Fibroblast of lung (primary cell): ENCODE measurements around the gene LCAT. TPM values are rescaled to one million over a fixed set of nuclear protein-coding genes. Genes with fewer than 3 reads are reported as not detected.
A peak's percentile ranks its signal among the peaks of the same experiment; 100 is the strongest.

ENCODE experiments used
- DNase-seq, 2 donors: peaks; one replicate each; pipeline versions ENCODE4 v3.0.0 to v3.0.0-alpha.2; 2010; ENCODE audit warnings: low read depth in 2 of 2
- H2AFZ ChIP-seq: 2 replicates; pipeline ENCODE4 v1.5.1; 2012; ENCODE audit warnings: low read length, control low read depth, inconsistent platforms
- H3K27ac ChIP-seq: 2 replicates; pipeline ENCODE4 v1.5.1; 2011; ENCODE audit warnings: low read length, control low read depth; ENCODE audit not compliant: insufficient read depth
- H3K27me3 ChIP-seq: 2 replicates; pipeline ENCODE4 v1.5.1; 2011; ENCODE audit warnings: mild to moderate bottlenecking, low read length; ENCODE audit not compliant: control insufficient read depth, insufficient read depth
- H3K36me3 ChIP-seq: 2 replicates; pipeline ENCODE4 v1.5.1; 2011; ENCODE audit warnings: low read length; ENCODE audit not compliant: control insufficient read depth, insufficient read depth
- H3K4me1 ChIP-seq: 2 replicates; pipeline ENCODE4 v1.5.1; 2011; ENCODE audit warnings: low read length; ENCODE audit not compliant: control insufficient read depth, insufficient read depth; ENCODE audit errors: extremely low read depth
- H3K4me2 ChIP-seq: 2 replicates; pipeline ENCODE4 v1.5.1; 2011; ENCODE audit warnings: low read length, control low read depth; ENCODE audit not compliant: insufficient read depth; ENCODE audit errors: extremely low read depth
- H3K4me3 ChIP-seq, 4 experiments: fragments of 200-600 bp in 1 of 4; sonication (generic) in 1 of 4; replicated peaks in 1 of 4; 2 replicates each; pipeline ENCODE4 v1.5.1; 2011 to 2016; ENCODE audit warnings: low read length in 4 of 4, low read depth in 3 of 4, mild to moderate bottlenecking in 3 of 4, control low read depth in 2 of 4, inconsistent platforms in 1 of 4, mixed read lengths in 1 of 4; ENCODE audit not compliant: insufficient read depth in 1 of 4; ENCODE audit errors: control extremely low read depth in 1 of 4
- H3K79me2 ChIP-seq: 2 replicates; pipeline ENCODE4 v1.5.1; 2012; ENCODE audit warnings: mild to moderate bottlenecking, low read length, inconsistent platforms; ENCODE audit not compliant: control insufficient read depth, insufficient read depth
- H3K9ac ChIP-seq: 2 replicates; pipeline ENCODE4 v1.5.1; 2011; ENCODE audit warnings: mild to moderate bottlenecking, low read length, control low read depth; ENCODE audit not compliant: insufficient read depth
- H3K9me3 ChIP-seq: 2 replicates; pipeline ENCODE4 v1.5.1; 2012; ENCODE audit warnings: low read depth, low read length; ENCODE audit not compliant: control insufficient read depth, insufficient read depth
- H4K20me1 ChIP-seq: 2 replicates; pipeline ENCODE4 v1.5.1; 2011; ENCODE audit warnings: low read length; ENCODE audit not compliant: control insufficient read depth, insufficient read depth; ENCODE audit errors: extremely low read depth
- CTCF ChIP-seq, 2 donors: IDR thresholded peaks in 1 of 2; conservative IDR thresholded peaks in 1 of 2; 1 replicate in 1 of 2; 2 replicates in 1 of 2; pipeline ENCODE4 v1.5.1; 2011 to 2012; ENCODE audit warnings: low read length in 2 of 2, control low read depth in 1 of 2, inconsistent platforms in 1 of 2, low read depth in 1 of 2, mild to moderate bottlenecking in 1 of 2
- EZH2 ChIP-seq: IDR thresholded peaks from 2 replicates; pipeline ENCODE4 v1.5.1; 2012; ENCODE audit warnings: low read length, control low read depth, mild to moderate bottlenecking; ENCODE audit errors: missing control alignments
- polyA plus RNA-seq, 2 donors: library from polyadenylated mRNA; depleted of rRNA in 1 of 2; stranded (reverse) in 1 of 2; unstranded in 1 of 2; fragments of >200 nt; gene quantifications; 2 replicates each; pipeline ENCODE4 v1.2.1, GENCODE V29; 2011 to 2012; ENCODE audit warnings: missing spikeins in 1 of 2
- total RNA-seq: library from RNA; depleted of rRNA; stranded (reverse); fragments of >200 nt; gene quantifications from 2 replicates; pipeline ENCODE4 v1.2.1, GENCODE V29; 2014

The LCAT gene
- total and polyA plus RNA-seq, 2 donors (not counting 1 experiment from before 2014, with no cell fraction given) = 4.5 to 6.4 TPM

- Histone ChIP-seq H3K36me3 (peaks cover 2% of the 10 kb centered on the region), H3K27ac (no peak overlapping the region), H3K27me3 (no peaks in the 10 kb centered on the region), H3K4me2 (no peak overlapping the region), H4K20me1 (peaks cover 2% of the 10 kb centered on the region), H3K9me3 (no peaks in the 10 kb centered on the region), H3K9ac (no peak overlapping the region), H3K4me1 (peaks cover 16% of the 10 kb centered on the region), H3K79me2 (peaks cover 6% of the 10 kb centered on the region), H2AFZ (no peak overlapping the region), H3K4me3 (no peak overlapping the region)
- no peak for TF ChIP-seq CTCF (conservative IDR thresholded peaks at IDR 0.05 in 1 of 2, IDR thresholded peaks at IDR 0.05 in 1 of 2; ENCODE audit: low read depth in 1 of 2, low read length in 2 of 2)
- no peak for TF ChIP-seq EZH2
- DNase-seq = no peak
Observed at GRCh38 chr16:67914758-67915495, 29.0 kb downstream of the LCAT start.

- H4K20me1 ChIP-seq = no peaks in the 10 kb centered on the region
- TF ChIP-seq EZH2 (no peak), CTCF (conservative IDR thresholded peaks at IDR 0.05 in 1 of 2, IDR thresholded peaks at IDR 0.05 in 1 of 2; ENCODE audit: low read depth in 1 of 2, low read length in 2 of 2) (no peak)
- H2AFZ ChIP-seq = no peak overlapping the region
- H3K4me3 ChIP-seq = no peak overlapping the region
- H3K36me3 ChIP-seq = peaks cover 9% of the 10 kb centered on the region
- peak; percentile 38 to 65 for DNase-seq
- no peaks in the 10 kb centered on the region for H3K79me2 ChIP-seq
- H3K4me2 ChIP-seq = no peak overlapping the region
- no peaks in the 10 kb centered on the region for H3K4me1 ChIP-seq
- no peaks in the 10 kb centered on the region for H3K27me3 ChIP-seq
- peak overlapping the region; percentile 16 for H3K27ac ChIP-seq
- no peak overlapping the region for H3K9ac ChIP-seq
- no peaks in the 10 kb centered on the region for H3K9me3 ChIP-seq
Observed at GRCh38 chr16:67910158-67910557, 33.8 kb downstream of the LCAT start.

GRCh38 chr16:67909056-67909742 is 34.7 kb downstream of the LCAT start:
- TF ChIP-seq EZH2 (no peak), CTCF (conservative IDR thresholded peaks at IDR 0.05 in 1 of 2, IDR thresholded peaks at IDR 0.05 in 1 of 2; ENCODE audit: low read depth in 1 of 2, low read length in 2 of 2) (no peak)
- H3K4me1 ChIP-seq = no peaks in the 10 kb centered on the region
- H3K27ac ChIP-seq = no peak overlapping the region
- DNase-seq = no peak
- no peak overlapping the region for H3K4me2 ChIP-seq
- peaks cover 9% of the 10 kb centered on the region for H3K36me3 ChIP-seq
- no peaks in the 10 kb centered on the region for H3K79me2 ChIP-seq
- no peaks in the 10 kb centered on the region for H4K20me1 ChIP-seq
- no peak overlapping the region for H2AFZ ChIP-seq
- H3K27me3 ChIP-seq = no peaks in the 10 kb centered on the region
- H3K9ac ChIP-seq = no peak overlapping the region
- no peak overlapping the region for H3K4me3 ChIP-seq
- no peaks in the 10 kb centered on the region for H3K9me3 ChIP-seq
